GM21526 (cell line): ENCODE measurements around the gene PIK3R3.
"Not testable (repeated sequence)": the region's sequence is repeated elsewhere in the genome, so short reads cannot be mapped to it uniquely, and the experiment has no call there.

Source experiments
- ATAC-seq: cut with Tn5 transposase; IDR thresholded peaks from one replicate; pipeline ENCODE4 v1.9.1; 2021; ENCODE audit warnings: moderate library complexity; ENCODE audit not compliant: unreplicated experiment, low FRiP score

Gene PIK3R3

GRCh38 chr1:46114925-46115603, 17.4 kb downstream of the PIK3R3 start:
- no peak for ATAC-seq

- no peak for ATAC-seq
Observed at GRCh38 chr1:46113948-46114347, 18.5 kb downstream of the PIK3R3 start.

GRCh38 chr1:46112108-46112507, 20.3 kb downstream of the PIK3R3 start:
- no peak for ATAC-seq

GRCh38 chr1:46110521-46110920, 21.9 kb downstream of the PIK3R3 start:
- no peak for ATAC-seq

GRCh38 chr1:46102769-46103476, 29.5 kb downstream of the PIK3R3 start:
- ATAC-seq = no peak

- no peak for ATAC-seq
Observed at GRCh38 chr1:46099215-46099614, 33.2 kb downstream of the PIK3R3 start.

GRCh38 chr1:46098027-46098712, 34.3 kb downstream of the PIK3R3 start:
- ATAC-seq = no peak

- ATAC-seq = no peak
Observed at GRCh38 chr1:46097149-46097472, 35.3 kb downstream of the PIK3R3 start.

- no peak for ATAC-seq
Observed at GRCh38 chr1:46096269-46097148, 35.9 kb downstream of the PIK3R3 start.

DNA sequence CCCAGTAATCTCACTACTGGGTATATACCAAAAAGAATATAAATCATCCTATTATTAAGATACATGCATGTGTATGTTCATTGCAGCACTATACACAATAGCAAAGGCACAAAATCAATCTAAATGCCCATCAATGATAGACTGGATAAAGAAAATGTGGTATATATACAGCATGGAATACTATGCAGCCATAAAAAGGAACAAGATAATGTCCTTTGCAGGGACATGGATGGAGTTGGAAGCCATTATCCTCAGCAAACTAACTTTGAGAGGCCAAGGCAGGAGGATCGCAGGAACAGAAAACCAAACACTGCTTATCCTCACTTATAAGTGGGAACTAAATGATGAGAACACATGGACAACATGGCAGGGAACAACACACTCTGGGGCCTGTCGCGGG, 37.3 kb downstream of the PIK3R3 start:
- not testable (repeated sequence) for ATAC-seq

- ATAC-seq = no peak
Observed at GRCh38 chr1:46094471-46095005, 37.9 kb downstream of the PIK3R3 start.

DNA sequence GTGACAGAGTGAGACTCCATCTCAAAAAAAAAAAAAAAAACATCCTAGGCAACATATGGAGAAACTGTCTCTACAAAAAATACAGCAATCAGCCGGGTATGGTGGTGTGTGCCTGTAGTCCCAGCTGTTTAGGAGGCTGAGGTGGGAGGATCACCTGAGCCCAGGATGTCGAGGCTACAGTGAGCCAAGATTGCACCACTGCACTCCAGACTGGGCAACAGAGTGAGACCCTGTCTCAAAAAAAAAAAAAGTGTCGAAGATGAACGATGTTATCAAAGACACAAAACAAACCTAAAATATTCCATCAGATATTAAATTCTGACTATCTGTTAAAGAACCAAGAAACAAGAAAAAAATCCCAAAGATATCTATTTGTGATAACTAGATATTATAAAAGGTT, 38.6 kb downstream of the PIK3R3 start:
- ATAC-seq = not testable (repeated sequence)

- no peak for ATAC-seq
Observed at GRCh38 chr1:46087891-46088290, 44.5 kb downstream of the PIK3R3 start.

DNA sequence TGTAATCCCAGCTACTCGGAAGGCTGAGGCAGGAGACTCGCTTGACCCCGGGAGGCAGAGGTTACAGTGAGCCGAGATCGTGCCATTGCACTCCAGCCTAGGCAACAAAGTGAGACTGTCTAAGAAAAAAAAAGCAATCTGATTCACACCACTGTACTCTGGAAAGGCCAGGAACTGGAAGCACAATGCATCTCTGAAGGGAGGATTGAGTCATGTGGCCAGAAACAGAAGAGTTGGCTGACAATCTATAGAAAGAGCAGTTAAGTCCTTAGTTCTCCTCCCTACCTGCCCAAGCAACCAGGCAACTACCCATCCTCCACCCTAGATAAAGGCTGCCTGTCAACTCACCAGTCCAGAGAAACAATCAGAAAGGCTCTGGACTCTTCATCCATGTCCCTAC, 45.9 kb downstream of the PIK3R3 start:
- no peak for ATAC-seq

DNA sequence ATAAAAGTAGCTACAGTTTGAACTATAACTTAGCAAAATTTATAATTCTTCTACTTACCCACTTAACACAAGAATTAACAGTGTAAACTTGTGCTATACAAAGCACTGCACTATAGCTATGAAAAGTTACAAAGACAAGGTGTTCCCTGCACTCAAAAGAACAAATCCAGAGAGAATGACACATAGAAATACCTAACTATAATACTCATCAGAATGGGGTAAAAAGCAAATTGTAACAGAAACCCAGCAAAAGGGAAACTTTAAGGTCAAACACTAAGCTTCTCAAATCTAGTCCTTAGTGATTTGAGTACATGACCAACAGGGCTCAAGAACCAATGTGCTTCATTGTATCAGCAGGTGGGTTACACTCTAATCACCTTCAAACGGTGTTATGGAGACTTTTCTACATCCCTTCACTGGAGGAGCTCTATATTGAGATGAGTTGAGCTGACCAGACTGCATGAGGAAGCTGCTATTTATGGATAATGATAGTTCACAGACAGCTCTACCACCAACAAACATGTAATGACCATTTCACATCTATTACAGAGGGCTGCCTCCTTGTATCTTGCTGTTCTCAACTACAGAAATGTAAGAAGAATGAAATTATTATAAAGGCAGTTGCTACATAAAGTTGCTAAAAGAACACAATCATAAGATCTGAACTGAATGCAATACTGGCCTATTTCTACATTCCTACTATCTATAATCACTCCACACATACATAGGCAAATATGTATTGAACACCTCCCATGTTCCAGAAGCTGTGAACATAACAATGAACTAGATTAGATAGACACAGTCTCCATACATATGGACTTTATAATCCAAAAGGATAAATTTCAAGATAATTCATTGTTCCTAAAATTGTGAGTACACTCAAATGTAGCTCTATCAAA, 47.6 kb downstream of the PIK3R3 start:
- no peak for ATAC-seq

- no peak for ATAC-seq
Observed at GRCh38 chr1:46083579-46083978, 48.9 kb downstream of the PIK3R3 start.

GRCh38 chr1:46081619-46082018, 50.8 kb downstream of the PIK3R3 start:
- ATAC-seq = no peak

GRCh38 chr1:46081206-46081605, 51.2 kb downstream of the PIK3R3 start:
- no peak for ATAC-seq

DNA sequence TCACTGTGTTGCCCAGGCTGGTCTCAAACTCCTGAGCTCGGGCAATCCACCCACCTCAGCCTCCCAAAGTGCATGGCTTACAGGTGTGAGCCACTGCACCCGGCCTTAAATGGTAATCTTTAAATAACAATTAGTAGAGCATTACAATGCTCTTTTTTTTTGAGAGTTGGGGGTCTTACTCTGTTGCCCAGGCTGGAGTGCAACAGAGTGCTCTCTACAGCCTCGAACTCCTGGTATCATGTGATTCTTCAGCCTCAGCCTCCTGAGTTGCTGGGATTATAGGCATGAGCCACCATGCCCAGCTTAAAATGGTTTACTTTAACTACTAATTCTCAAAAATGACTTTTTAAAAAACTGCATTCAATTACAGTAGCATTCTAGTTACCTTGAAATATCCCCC, 52.2 kb downstream of the PIK3R3 start:
- no peak for ATAC-seq

DNA sequence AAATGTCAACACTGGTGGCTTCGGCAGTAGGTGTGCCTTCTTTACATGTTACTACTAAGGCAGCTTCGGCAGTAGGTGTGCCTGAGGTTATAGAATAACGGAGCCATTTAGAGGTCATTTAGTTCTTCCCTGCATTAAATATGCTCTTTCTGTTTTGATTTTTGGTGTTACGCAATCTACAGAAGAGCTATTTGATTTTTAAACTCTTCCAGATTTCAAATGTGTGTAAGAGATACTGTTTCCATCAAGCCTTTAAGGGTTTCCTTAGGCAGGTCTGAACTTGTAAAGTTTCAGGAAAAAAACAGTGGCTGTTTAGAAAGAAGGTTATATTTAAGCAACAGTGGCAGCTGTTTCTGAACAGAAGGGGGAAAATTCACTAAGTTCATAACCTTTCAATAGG, 54.8 kb downstream of the PIK3R3 start:
- no peak for ATAC-seq
